RWPE1 (cell line): ENCODE measurements around the gene EIF3CL.
"Not testable (repeated sequence)": the region's sequence is repeated elsewhere in the genome, so short reads cannot be mapped to it uniquely, and the experiment has no call there.

Experiments used
- CTCF ChIA-PET: fragments of 350-600 bp; sonication (Branson Sonifier 250); formaldehyde crosslinking; extraction: SDS; loops from one replicate; lab custom pipeline; 2021; lab: Yijun Ruan, JAX
- POLR2A ChIA-PET: fragments of 400-600 bp; formaldehyde crosslinking; extraction: SDS; loops from one replicate; lab custom pipeline; 2020; ENCODE audit warnings: antibody characterized with exemption; ENCODE audit not compliant: low non-redundant PET; lab: Yijun Ruan, JAX
- DNase-seq: peaks from one replicate; pipeline ENCODE4 v3.0.0; 2012; ENCODE audit warnings: low spot score
- H3K27ac ChIP-seq: fragments of 450-650 bp; 2 replicates; pipeline ENCODE4 v1.5.1; 2017

Gene EIF3CL

GRCh38 chr16:28403220-28404072 lies at the start of gene EIF3CL:
Gene EIF3CL, minus strand, starts transcription at chr16:28403841. Its CDS starts 223 bp downstream, at chr16:28403618.
- DNase-seq, result not testable (repeated sequence)

GRCh38 chr16:28447081-28447480 lies 43.4 kb upstream of the EIF3CL start:
- DNase-seq, POLR2A ChIA-PET, H3K27ac ChIP-seq, CTCF ChIA-PET: not testable (repeated sequence)

More at GRCh38 chr16:28403220-28404072, at the start of gene EIF3CL:
- CTCF ChIA-PET, H3K27ac ChIP-seq, POLR2A ChIA-PET: not testable (repeated sequence)

- POLR2A ChIA-PET, H3K27ac ChIP-seq, CTCF ChIA-PET, DNase-seq: not testable (repeated sequence)
Observed at GRCh38 chr16:28446388-28446787, 42.7 kb upstream of the EIF3CL start.

- DNase-seq, H3K27ac ChIP-seq, POLR2A ChIA-PET, CTCF ChIA-PET: not testable (repeated sequence)
Observed at GRCh38 chr16:28443943-28444342, 40.3 kb upstream of the EIF3CL start.

- H3K27ac ChIP-seq, POLR2A ChIA-PET, DNase-seq, CTCF ChIA-PET: not testable (repeated sequence)
Observed at GRCh38 chr16:28438899-28439298, 35.3 kb upstream of the EIF3CL start.

GRCh38 chr16:28435340-28435739 lies 31.7 kb upstream of the EIF3CL start:
- POLR2A ChIA-PET, CTCF ChIA-PET, H3K27ac ChIP-seq, DNase-seq: not testable (repeated sequence)

- CTCF ChIA-PET, result not testable (repeated sequence)
Observed at GRCh38 chr16:28426060-28426680, 22.5 kb upstream of the EIF3CL start.

GRCh38 chr16:28421071-28421750 lies 17.6 kb upstream of the EIF3CL start:
- H3K27ac ChIP-seq, POLR2A ChIA-PET, DNase-seq, CTCF ChIA-PET: not testable (repeated sequence)

More at GRCh38 chr16:28426060-28426680, 22.5 kb upstream of the EIF3CL start:
- H3K27ac ChIP-seq, POLR2A ChIA-PET, DNase-seq: not testable (repeated sequence)

- DNase-seq, H3K27ac ChIP-seq, POLR2A ChIA-PET, CTCF ChIA-PET: not testable (repeated sequence)
Observed at GRCh38 chr16:28417033-28417432, 13.4 kb upstream of the EIF3CL start.

- H3K27ac ChIP-seq, DNase-seq, POLR2A ChIA-PET, CTCF ChIA-PET: not testable (repeated sequence)
Observed at GRCh38 chr16:28414530-28414929, 10.9 kb upstream of the EIF3CL start.

GRCh38 chr16:28413585-28413984 lies 9.9 kb upstream of the EIF3CL start:
- CTCF ChIA-PET, H3K27ac ChIP-seq, DNase-seq, POLR2A ChIA-PET: not testable (repeated sequence)

- POLR2A ChIA-PET, result not testable (repeated sequence)
Observed at GRCh38 chr16:28392054-28392453, 11.6 kb downstream of the EIF3CL start.

GRCh38 chr16:28382177-28382867 lies 21.3 kb downstream of the EIF3CL start:
- CTCF ChIA-PET, DNase-seq, H3K27ac ChIP-seq, POLR2A ChIA-PET: not testable (repeated sequence)

More at GRCh38 chr16:28392054-28392453, 11.6 kb downstream of the EIF3CL start:
- DNase-seq, CTCF ChIA-PET, H3K27ac ChIP-seq: not testable (repeated sequence)

- H3K27ac ChIP-seq, POLR2A ChIA-PET, DNase-seq, CTCF ChIA-PET: not testable (repeated sequence)
Observed at GRCh38 chr16:28377822-28378221, 25.8 kb downstream of the EIF3CL start.

- DNase-seq, POLR2A ChIA-PET, CTCF ChIA-PET, H3K27ac ChIP-seq: not testable (repeated sequence)
Observed at GRCh38 chr16:28377108-28377625, 26.5 kb downstream of the EIF3CL start.

- H3K27ac ChIP-seq, DNase-seq, POLR2A ChIA-PET, CTCF ChIA-PET: not testable (repeated sequence)
Observed at GRCh38 chr16:28375115-28375514, 28.5 kb downstream of the EIF3CL start.
